OCI-LY7 (cell line): ENCODE results near the gene GRIA4. TPM values are rescaled to one million over a fixed set of nuclear protein-coding genes. Genes with fewer than 3 reads are reported as not detected.

Experiments used
- BruUV-seq: library from RNA; stranded (reverse); fragments of 400-500 nt; replicated peaks from 2 replicates; lab custom pipeline; 2021; lab: Mats Ljungman, UMichigan
- CTCF ChIA-PET: fragments of 300-600 bp; sonication (Branson Sonifier 250); formaldehyde crosslinking; loops from one replicate; lab custom pipeline; 2022; ENCODE audit warnings: antibody characterized with exemption; ENCODE audit not compliant: unreplicated experiment; lab: Charles Lee
- POLR2A ChIA-PET: fragments of 300-600 bp; sonication (Branson Sonifier 250); formaldehyde crosslinking; loops from one replicate; lab custom pipeline; 2022; ENCODE audit warnings: antibody characterized with exemption; lab: Charles Lee
- DNase-seq: peaks from one replicate; pipeline ENCODE4 v3.0.0-alpha.2; 2015; ENCODE audit warnings: low spot score
- H2AFZ ChIP-seq: fragments of 200-600 bp; sonication (generic), shearing (Covaris generic); 2 replicates; pipeline ENCODE4 v1.6.1; 2014; ENCODE audit warnings: mild to moderate bottlenecking, antibody characterized with exemption, low read length, moderate library complexity
- H3K27ac ChIP-seq: fragments of 200-600 bp; sonication (generic); 2 replicates; pipeline ENCODE4 v1.5.1; 2014; ENCODE audit warnings: mixed run types, low read depth, mild to moderate bottlenecking, moderate library complexity, low read length, inconsistent platforms; ENCODE audit not compliant: poor library complexity, severe bottlenecking
- H3K36me3 ChIP-seq: fragments of 200-600 bp; sonication (generic); 2 replicates; pipeline ENCODE4 v1.6.1; 2014; ENCODE audit warnings: mild to moderate bottlenecking, antibody characterized with exemption, low read length, moderate library complexity, mixed read lengths; ENCODE audit not compliant: insufficient read depth
- H3K4me1 ChIP-seq: fragments of 200-600 bp; sonication (generic); 2 replicates; pipeline ENCODE4 v1.5.1; 2014; ENCODE audit warnings: mild to moderate bottlenecking, low read length; ENCODE audit not compliant: insufficient read depth, poor library complexity, severe bottlenecking
- H3K4me2 ChIP-seq: fragments of 200-600 bp; sonication (generic); 2 replicates; pipeline ENCODE4 v1.6.1; 2014; ENCODE audit warnings: mild to moderate bottlenecking, low read length
- H3K4me3 ChIP-seq: fragments of 200-600 bp; sonication (generic); 2 replicates; pipeline ENCODE4 v1.5.1; 2014; ENCODE audit warnings: mild to moderate bottlenecking, low read depth, low read length; ENCODE audit not compliant: poor library complexity, severe bottlenecking
- H3K79me2 ChIP-seq: fragments of 200-600 bp; sonication (generic); 2 replicates; pipeline ENCODE4 v1.6.1; 2016; ENCODE audit warnings: low read depth, mild to moderate bottlenecking, low read length, moderate library complexity, mixed read lengths; ENCODE audit not compliant: insufficient read depth
- H3K9me2 ChIP-seq: fragments of 200-600 bp; sonication (generic); 2 replicates; pipeline ENCODE4 v1.6.1; 2016; ENCODE audit warnings: mild to moderate bottlenecking, low read length, mixed read lengths; ENCODE audit not compliant: insufficient read depth
- H3K9me3 ChIP-seq: fragments of 200-600 bp; sonication (generic); 2 replicates; pipeline ENCODE4 v1.6.1; 2014; ENCODE audit warnings: mild to moderate bottlenecking, mixed run types, low read length, mixed read lengths
- H4K20me1 ChIP-seq: fragments of 200-600 bp; sonication (generic); 2 replicates; pipeline ENCODE4 v1.6.1; 2014; ENCODE audit warnings: mild to moderate bottlenecking, antibody characterized with exemption, low read length, moderate library complexity, mixed read lengths; ENCODE audit not compliant: insufficient read depth
- EZH2phosphoT487 ChIP-seq: fragments of 200-600 bp; sonication (generic); IDR thresholded peaks from 2 replicates; pipeline ENCODE4 v1.6.1; 2018; ENCODE audit warnings: low read depth, borderline replicate concordance, mild to moderate bottlenecking, mixed run types, antibody characterized with exemption, low read length, moderate library complexity, mixed read lengths
- intact Hi-C: fragments of 100-400 bp; cut with micrococcal nuclease; formaldehyde crosslinking; loops from one replicate; pipeline ENCODE4 v1.10.0; 2022; ENCODE audit not compliant: unreplicated experiment
- total RNA-seq, 2 experiments: library from RNA; depleted of rRNA in 1 of 2; stranded (reverse); fragments of >200 nt in 1 of 2; shearing (Covaris generic) in 1 of 2; gene quantifications; 2 replicates each; pipeline ENCODE4 v1.2.3, GENCODE V29; 2014 to 2022
- TF ChIP-seq, protein P1 (sequence below): fragments of 200-600 bp; sonication (generic); conservative IDR thresholded peaks from 2 replicates; pipeline ENCODE4 v1.5.1; 2014; ENCODE audit warnings: mild to moderate bottlenecking, antibody characterized with exemption, low read length, moderate library complexity, mixed read lengths

The GRIA4 gene
- total RNA-seq, 2 experiments from 2014 or later = not detected

DNA sequence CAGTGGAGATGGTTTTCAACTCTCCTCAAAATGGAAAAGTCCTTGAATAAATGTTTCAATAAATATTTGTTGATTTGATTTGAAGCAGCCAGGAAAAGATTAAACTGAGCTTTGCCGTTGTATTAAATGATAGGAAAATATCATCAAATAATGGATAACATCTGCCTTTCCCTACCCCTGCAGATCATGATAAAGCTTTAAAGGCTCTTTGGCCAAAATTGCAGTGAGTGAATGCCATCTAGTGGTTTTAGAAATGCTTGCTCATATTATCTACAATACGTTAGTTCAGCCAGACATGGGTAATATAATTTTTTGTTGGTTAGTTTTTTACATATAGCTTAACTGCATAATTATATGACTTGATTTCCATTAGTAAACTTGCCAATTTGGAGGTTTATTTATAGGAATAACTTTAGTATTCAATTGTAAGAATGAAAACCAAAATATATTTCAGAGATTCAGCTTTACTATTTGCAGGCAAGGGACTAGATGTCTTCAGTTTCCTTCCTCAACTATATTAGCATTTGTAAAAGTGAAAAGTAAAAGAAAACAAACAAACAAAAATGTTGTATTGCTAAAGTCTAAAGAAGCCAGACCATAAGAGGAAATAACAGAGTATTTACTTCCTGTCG, 253.0 kb downstream of the GRIA4 start:
- peak; percentile 47 for DNase-seq

DNA sequence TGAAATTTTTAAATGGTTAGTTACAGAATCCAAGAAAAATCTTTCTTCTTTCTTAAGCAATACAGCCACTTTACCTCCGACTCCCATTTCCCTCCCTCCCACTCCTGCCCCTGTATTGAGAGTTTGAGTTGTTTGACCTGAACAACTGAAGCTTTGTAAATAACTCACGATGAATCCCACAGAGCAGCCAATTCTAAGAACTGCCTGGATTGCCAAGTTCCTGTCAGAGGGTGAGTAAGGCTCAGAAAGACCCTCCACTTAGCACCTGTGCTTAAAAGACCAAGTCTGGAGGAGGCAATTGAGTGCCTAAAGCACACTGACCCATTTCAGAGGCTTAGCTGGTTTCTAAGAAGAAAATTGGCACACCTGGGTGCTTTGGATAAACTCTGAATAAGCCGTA, 253.7 kb downstream of the GRIA4 start:
- Histone ChIP-seq H3K9me3 (no peaks in the 10 kb centered on the region), H3K27ac (no peak overlapping the region), H3K4me1 (no peaks in the 10 kb centered on the region), H2AFZ (no peak overlapping the region), H3K9me2 (no peaks in the 10 kb centered on the region), H3K79me2 (no peaks in the 10 kb centered on the region), H3K4me2 (no peak overlapping the region), H4K20me1 (no peaks in the 10 kb centered on the region), H3K4me3 (no peak overlapping the region), H3K36me3 (no peaks in the 10 kb centered on the region)
- intact Hi-C loops = loop anchor here (10.0 kb wide), 1 partner anchor 919 kb away; no protein-coding TSS in a partner anchor
- TF ChIP-seq, protein P1, sequence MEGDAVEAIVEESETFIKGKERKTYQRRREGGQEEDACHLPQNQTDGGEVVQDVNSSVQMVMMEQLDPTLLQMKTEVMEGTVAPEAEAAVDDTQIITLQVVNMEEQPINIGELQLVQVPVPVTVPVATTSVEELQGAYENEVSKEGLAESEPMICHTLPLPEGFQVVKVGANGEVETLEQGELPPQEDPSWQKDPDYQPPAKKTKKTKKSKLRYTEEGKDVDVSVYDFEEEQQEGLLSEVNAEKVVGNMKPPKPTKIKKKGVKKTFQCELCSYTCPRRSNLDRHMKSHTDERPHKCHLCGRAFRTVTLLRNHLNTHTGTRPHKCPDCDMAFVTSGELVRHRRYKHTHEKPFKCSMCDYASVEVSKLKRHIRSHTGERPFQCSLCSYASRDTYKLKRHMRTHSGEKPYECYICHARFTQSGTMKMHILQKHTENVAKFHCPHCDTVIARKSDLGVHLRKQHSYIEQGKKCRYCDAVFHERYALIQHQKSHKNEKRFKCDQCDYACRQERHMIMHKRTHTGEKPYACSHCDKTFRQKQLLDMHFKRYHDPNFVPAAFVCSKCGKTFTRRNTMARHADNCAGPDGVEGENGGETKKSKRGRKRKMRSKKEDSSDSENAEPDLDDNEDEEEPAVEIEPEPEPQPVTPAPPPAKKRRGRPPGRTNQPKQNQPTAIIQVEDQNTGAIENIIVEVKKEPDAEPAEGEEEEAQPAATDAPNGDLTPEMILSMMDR = no peak
- TF ChIP-seq EZH2phosphoT487 = no peak
- ChIA-PET CTCF (no interaction called here), POLR2A (interaction anchor here (0.5 to 0.8 kb wide), 3 partner anchors 31 to 462 kb away, joined by 3 read pairs; no protein-coding TSS in a partner anchor)
- no peak for DNase-seq
- BruUV-seq = no TSS peak

More for the DNA sequence above, 253.0 kb downstream of the GRIA4 start:
- Histone ChIP-seq H4K20me1 (no peaks in the 10 kb centered on the region), H3K9me3 (no peaks in the 10 kb centered on the region), H3K36me3 (no peaks in the 10 kb centered on the region), H3K9me2 (no peaks in the 10 kb centered on the region), H2AFZ (no peak overlapping the region), H3K4me2 (no peak overlapping the region), H3K4me3 (no peak overlapping the region), H3K27ac (no peak overlapping the region), H3K79me2 (no peaks in the 10 kb centered on the region), H3K4me1 (no peaks in the 10 kb centered on the region)
- TF ChIP-seq, protein P1 = peak; percentile 79
- no peak for TF ChIP-seq EZH2phosphoT487
- intact Hi-C loops = loop anchor here (10.0 kb wide), 1 partner anchor 918 kb away; no protein-coding TSS in a partner anchor
- ChIA-PET CTCF (no interaction called here), POLR2A (interaction anchor here (0.5 to 1.1 kb wide), 2 partner anchors 10 to 30 kb away, joined by 3 to 4 read pairs; no protein-coding TSS in a partner anchor)
- no TSS peak for BruUV-seq

DNA sequence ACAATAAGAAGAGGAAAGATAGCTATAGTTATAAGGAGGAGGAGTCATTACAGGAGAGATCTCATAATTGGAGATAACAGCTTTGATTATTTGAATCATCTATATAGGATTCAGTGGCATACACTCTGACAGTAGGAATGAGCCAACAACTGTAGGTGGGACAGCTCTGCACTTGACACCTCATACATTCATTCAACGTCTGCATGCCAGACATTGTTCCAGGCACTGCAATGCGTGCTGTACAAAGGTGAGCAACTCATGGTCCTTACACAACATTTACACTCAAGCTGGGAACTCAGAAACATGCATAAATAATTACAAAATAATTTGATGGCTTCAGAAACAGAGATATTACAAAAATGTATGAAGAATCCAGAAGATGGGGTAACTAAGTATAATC, 257.9 kb downstream of the GRIA4 start:
- ChIA-PET POLR2A (interaction anchor here (0.6 kb wide), 1 partner anchor 673 kb away, joined by 3 read pairs; no protein-coding TSS in a partner anchor), CTCF (no interaction called here)
- DNase-seq = no peak
- BruUV-seq = no TSS peak
- Histone ChIP-seq H3K9me2 (no peaks in the 10 kb centered on the region), H3K9me3 (no peaks in the 10 kb centered on the region), H3K4me2 (no peak overlapping the region), H3K36me3 (no peaks in the 10 kb centered on the region), H3K27ac (no peak overlapping the region), H3K4me1 (no peaks in the 10 kb centered on the region), H3K79me2 (no peaks in the 10 kb centered on the region), H3K4me3 (no peak overlapping the region), H2AFZ (no peak overlapping the region), H4K20me1 (no peaks in the 10 kb centered on the region)
- intact Hi-C loops = loop anchor here (10.0 kb wide), 1 partner anchor 923 kb away; no protein-coding TSS in a partner anchor
- no peak for TF ChIP-seq EZH2phosphoT487
- TF ChIP-seq, protein P1 = no peak
